Gastrocnemius medialis (tissue), 4 donors: ENCODE results near the gene SLFN12.
"Not testable (repeated sequence)": the region's sequence is repeated elsewhere in the genome, so short reads cannot be mapped to it uniquely, and the experiment has no call there.

Experiments used
- CTCF ChIP-seq, 5 experiments: fragments of 450-650 bp in 3 of 5; fragments of 200-600 bp in 2 of 5; sonication (generic) in 2 of 5; IDR thresholded peaks in 4 of 5; conservative IDR thresholded peaks in 1 of 5; 1 replicate in 4 of 5; 2 replicates in 1 of 5; pipeline ENCODE4 v1.5.1; 2016 to 2019; ENCODE audit warnings: antibody characterized with exemption in 5 of 5, mild to moderate bottlenecking in 3 of 5, moderate library complexity in 3 of 5
- POLR2A ChIP-seq, 2 donors: fragments of 450-650 bp; IDR thresholded peaks; one replicate each; pipeline ENCODE4 v1.6.1; 2017; ENCODE audit warnings: antibody characterized with exemption in 2 of 2, mild to moderate bottlenecking in 2 of 2, moderate library complexity in 2 of 2

GRCh38 chr17:35414707-35415106 lies 17.6 kb downstream of the SLFN12 start:
- TF ChIP-seq POLR2A (IDR thresholded peaks at IDR 0.05); CTCF (IDR thresholded peaks at IDR 0.05 in 4 of 5, conservative IDR thresholded peaks at IDR 0.05 in 1 of 5): not testable (repeated sequence)
